Measurements from ENCODE around the gene PLA2G4B. TPM values are rescaled to one million over a fixed set of nuclear protein-coding genes. Genes with fewer than 3 reads are reported as not detected.

PLA2G4B gene, protein sequence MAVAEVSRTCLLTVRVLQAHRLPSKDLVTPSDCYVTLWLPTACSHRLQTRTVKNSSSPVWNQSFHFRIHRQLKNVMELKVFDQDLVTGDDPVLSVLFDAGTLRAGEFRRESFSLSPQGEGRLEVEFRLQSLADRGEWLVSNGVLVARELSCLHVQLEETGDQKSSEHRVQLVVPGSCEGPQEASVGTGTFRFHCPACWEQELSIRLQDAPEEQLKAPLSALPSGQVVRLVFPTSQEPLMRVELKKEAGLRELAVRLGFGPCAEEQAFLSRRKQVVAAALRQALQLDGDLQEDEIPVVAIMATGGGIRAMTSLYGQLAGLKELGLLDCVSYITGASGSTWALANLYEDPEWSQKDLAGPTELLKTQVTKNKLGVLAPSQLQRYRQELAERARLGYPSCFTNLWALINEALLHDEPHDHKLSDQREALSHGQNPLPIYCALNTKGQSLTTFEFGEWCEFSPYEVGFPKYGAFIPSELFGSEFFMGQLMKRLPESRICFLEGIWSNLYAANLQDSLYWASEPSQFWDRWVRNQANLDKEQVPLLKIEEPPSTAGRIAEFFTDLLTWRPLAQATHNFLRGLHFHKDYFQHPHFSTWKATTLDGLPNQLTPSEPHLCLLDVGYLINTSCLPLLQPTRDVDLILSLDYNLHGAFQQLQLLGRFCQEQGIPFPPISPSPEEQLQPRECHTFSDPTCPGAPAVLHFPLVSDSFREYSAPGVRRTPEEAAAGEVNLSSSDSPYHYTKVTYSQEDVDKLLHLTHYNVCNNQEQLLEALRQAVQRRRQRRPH
- 17.7 and 19.9 TPM in 2 replicates for total RNA-seq (ENCODE audit: low replicate concordance)
- long read RNA-seq, partial matches to known transcripts = 0 of 2 reads
- long read RNA-seq, other reads (novel, unspliced or antisense) = 2 of 2 reads

GRCh38 chr15:41838400-41838897 is at the start of gene PLA2G4B:
PLA2G4B (plus strand) TSS chr15:41838847; CDS start chr15:41838914, 67 bp downstream.
- TF ChIP-seq, protein P1, sequence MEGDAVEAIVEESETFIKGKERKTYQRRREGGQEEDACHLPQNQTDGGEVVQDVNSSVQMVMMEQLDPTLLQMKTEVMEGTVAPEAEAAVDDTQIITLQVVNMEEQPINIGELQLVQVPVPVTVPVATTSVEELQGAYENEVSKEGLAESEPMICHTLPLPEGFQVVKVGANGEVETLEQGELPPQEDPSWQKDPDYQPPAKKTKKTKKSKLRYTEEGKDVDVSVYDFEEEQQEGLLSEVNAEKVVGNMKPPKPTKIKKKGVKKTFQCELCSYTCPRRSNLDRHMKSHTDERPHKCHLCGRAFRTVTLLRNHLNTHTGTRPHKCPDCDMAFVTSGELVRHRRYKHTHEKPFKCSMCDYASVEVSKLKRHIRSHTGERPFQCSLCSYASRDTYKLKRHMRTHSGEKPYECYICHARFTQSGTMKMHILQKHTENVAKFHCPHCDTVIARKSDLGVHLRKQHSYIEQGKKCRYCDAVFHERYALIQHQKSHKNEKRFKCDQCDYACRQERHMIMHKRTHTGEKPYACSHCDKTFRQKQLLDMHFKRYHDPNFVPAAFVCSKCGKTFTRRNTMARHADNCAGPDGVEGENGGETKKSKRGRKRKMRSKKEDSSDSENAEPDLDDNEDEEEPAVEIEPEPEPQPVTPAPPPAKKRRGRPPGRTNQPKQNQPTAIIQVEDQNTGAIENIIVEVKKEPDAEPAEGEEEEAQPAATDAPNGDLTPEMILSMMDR (conservative IDR thresholded peaks at IDR 0.05) = no peak
- Mint-ChIP-seq H3K9me3 (no peaks in the 10 kb centered on the region), H3K4me1 (ENCODE audit: unreplicated experiment) (peaks cover 8% of the 10 kb centered on the region), H3K36me3 (peaks cover 4% of the 10 kb centered on the region), H3K27me3 (no peaks in the 10 kb centered on the region), H3K4me3 (peak within 1 kb of the TSS; percentile 22), H3K27ac (peak within 1 kb of the TSS; percentile 82)
- no peak for DNase-seq (ENCODE audit: extremely low spot score, unreplicated experiment)

GRCh38 chr15:41789236-41789635 is 49.4 kb upstream of the PLA2G4B start:
- TF ChIP-seq, protein P1 (conservative IDR thresholded peaks at IDR 0.05) = no peak
- peaks cover 41% of the 10 kb centered on the region for H3K4me1 Mint-ChIP-seq (ENCODE audit: unreplicated experiment)
- peak overlapping the region; percentile 6 for H3K27ac Mint-ChIP-seq
- H3K27me3 Mint-ChIP-seq = no peaks in the 10 kb centered on the region
- no peaks in the 10 kb centered on the region for H3K9me3 Mint-ChIP-seq
- H3K4me3 Mint-ChIP-seq = peak overlapping the region; percentile 5
- H3K36me3 Mint-ChIP-seq = peaks cover 3% of the 10 kb centered on the region
- no peak for DNase-seq (ENCODE audit: extremely low spot score, unreplicated experiment)

DNA sequence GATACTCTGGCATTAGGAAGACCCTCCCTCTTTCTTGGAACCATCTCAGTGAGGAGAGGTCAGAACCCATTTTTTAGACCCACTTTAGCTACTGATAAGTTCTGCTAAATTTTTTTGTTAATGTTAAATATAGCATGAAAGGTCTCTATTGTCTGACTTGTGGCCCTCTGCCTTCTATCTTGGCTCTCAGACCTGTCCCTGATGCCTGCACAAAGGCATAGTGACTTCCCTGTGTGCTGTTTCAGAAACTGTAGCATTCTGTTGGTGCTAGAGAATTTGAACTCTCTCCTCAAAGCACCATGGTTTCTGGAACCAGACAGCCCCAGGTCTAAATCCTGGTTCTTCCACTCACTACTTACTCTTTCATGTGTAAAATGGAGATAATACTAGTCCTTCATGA is 49.0 kb upstream of the PLA2G4B start:
- Mint-ChIP-seq H3K4me1 (ENCODE audit: unreplicated experiment) (peaks cover 41% of the 10 kb centered on the region), H3K27ac (peak overlapping the region; percentile 6), H3K9me3 (no peaks in the 10 kb centered on the region), H3K36me3 (peaks cover 3% of the 10 kb centered on the region), H3K27me3 (no peaks in the 10 kb centered on the region), H3K4me3 (peak overlapping the region; percentile 5)
- DNase-seq (ENCODE audit: extremely low spot score, unreplicated experiment) = no peak
- TF ChIP-seq, protein P1 (conservative IDR thresholded peaks at IDR 0.05) = no peak

DNA sequence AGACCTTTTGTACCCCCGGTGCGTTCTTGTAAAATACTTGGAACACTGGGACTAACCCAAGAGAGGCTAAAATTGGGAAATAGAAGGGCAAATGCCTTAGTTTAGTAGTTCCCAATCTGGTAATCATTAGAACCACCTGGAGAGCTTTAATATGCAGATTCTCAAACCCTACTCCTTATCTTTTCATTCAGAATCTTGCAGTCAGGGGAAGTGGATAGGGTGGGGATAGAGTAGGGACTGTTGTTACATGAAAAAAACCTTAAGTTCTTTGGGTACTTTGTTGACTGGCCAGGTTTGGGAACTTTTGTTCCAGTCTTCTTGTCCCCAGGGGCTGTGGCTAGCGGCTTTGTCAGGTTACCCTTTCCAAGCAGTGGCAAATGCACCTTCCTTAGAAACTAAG is 48.5 kb upstream of the PLA2G4B start:
- Mint-ChIP-seq H3K4me3 (no peak overlapping the region), H3K27me3 (no peaks in the 10 kb centered on the region), H3K4me1 (ENCODE audit: unreplicated experiment) (peaks cover 42% of the 10 kb centered on the region), H3K9me3 (no peaks in the 10 kb centered on the region), H3K36me3 (peaks cover 5% of the 10 kb centered on the region), H3K27ac (no peak overlapping the region)
- no peak for DNase-seq (ENCODE audit: extremely low spot score, unreplicated experiment)
- TF ChIP-seq, protein P1 (conservative IDR thresholded peaks at IDR 0.05) = no peak

GRCh38 chr15:41790756-41791546 is 47.7 kb upstream of the PLA2G4B start:
- Mint-ChIP-seq H3K4me1 (ENCODE audit: unreplicated experiment) (peaks cover 47% of the 10 kb centered on the region), H3K27me3 (no peaks in the 10 kb centered on the region), H3K9me3 (no peaks in the 10 kb centered on the region), H3K27ac (peak overlapping the region; percentile 41), H3K4me3 (peak overlapping the region; percentile 42), H3K36me3 (peaks cover 3% of the 10 kb centered on the region)
- no peak for DNase-seq (ENCODE audit: extremely low spot score, unreplicated experiment)
- TF ChIP-seq, protein P1 (conservative IDR thresholded peaks at IDR 0.05) = no peak
